SK-N-MC (cell line): ENCODE measurements around the gene LRRC32.

Source experiments
- DNase-seq: peaks from one replicate; pipeline ENCODE4 v3.0.0-alpha.2; 2011; ENCODE audit warnings: low read depth, low spot score
- H3K27ac ChIP-seq: fragments of 200-600 bp; sonication (generic); 2 replicates; pipeline ENCODE4 v1.5.1; 2016; ENCODE audit warnings: mixed run types
- H3K36me3 ChIP-seq: fragments of 200-600 bp; sonication (generic); 2 replicates; pipeline ENCODE4 v1.6.1; 2017; ENCODE audit warnings: antibody characterized with exemption, low read length, mixed read lengths; ENCODE audit not compliant: insufficient read depth
- H3K4me3 ChIP-seq: fragments of 200-600 bp; sonication (generic); 2 replicates; pipeline ENCODE4 v1.5.1; 2016
- H3K9ac ChIP-seq: fragments of 200-600 bp; sonication (generic); 2 replicates; pipeline ENCODE4 v1.8.0; 2017; ENCODE audit warnings: mixed run types, mixed read lengths; ENCODE audit not compliant: insufficient read length
- H3K9me3 ChIP-seq: fragments of 200-600 bp; sonication (generic); 2 replicates; pipeline ENCODE4 v1.6.1; 2017; ENCODE audit warnings: low read depth, mild to moderate bottlenecking, antibody characterized with exemption, low read length, moderate library complexity, mixed read lengths
- EZH2 ChIP-seq: fragments of 200-600 bp; sonication (generic); IDR thresholded peaks from one replicate; pipeline ENCODE4 v1.6.1; 2017; ENCODE audit warnings: antibody characterized with exemption
- FOXP2 ChIP-seq: optimal IDR thresholded peaks from 2 replicates; pipeline ENCODE3; 2011; ENCODE audit warnings: mild to moderate bottlenecking, moderate library complexity; ENCODE audit not compliant: insufficient read depth; ENCODE audit errors: extremely low read length, control extremely low read depth
- POLR2AphosphoS5 ChIP-seq: IDR thresholded peaks from 2 replicates; pipeline ENCODE4 v1.6.1; 2012; ENCODE audit warnings: mild to moderate bottlenecking, low read depth, low read length, borderline replicate concordance

Gene LRRC32

DNA sequence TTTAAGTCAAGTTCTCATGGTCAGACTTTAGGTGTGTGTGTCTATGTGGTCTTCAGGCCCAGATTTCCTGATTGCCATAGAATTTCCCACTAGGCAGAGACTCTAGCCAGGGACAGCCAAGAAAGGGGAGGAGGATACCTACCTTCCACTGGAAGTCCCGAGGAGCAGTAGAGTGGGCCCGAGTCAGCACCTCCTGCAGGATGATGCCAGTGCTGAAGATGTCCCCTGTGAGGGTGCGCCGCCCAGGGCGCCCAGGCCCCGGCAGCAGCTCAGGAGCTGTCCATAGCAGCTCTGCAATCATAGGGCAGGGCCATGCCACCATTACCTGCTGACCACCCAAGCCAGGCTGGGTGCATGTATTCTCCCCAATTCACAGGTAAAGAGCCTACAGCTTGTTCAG, 41.6 kb upstream of the LRRC32 start:
- TF ChIP-seq FOXP2 (no peak), EZH2 (no peak), POLR2AphosphoS5 (no peak)
- H3K9ac ChIP-seq, result no peak overlapping the region

GRCh38 chr11:76709756-76710155, 39.2 kb upstream of the LRRC32 start:
- Histone ChIP-seq H3K9me3 (no peaks in the 10 kb centered on the region), H3K9ac (no peak overlapping the region), H3K4me3 (no peak overlapping the region), H3K27ac (no peak overlapping the region), H3K36me3 (no peaks in the 10 kb centered on the region)
- no peak for DNase-seq
- TF ChIP-seq POLR2AphosphoS5 (no peak), FOXP2 (no peak), EZH2 (no peak)

More for the DNA sequence above, 41.6 kb upstream of the LRRC32 start:
- no peak for DNase-seq
- Histone ChIP-seq H3K36me3 (no peaks in the 10 kb centered on the region), H3K27ac (no peak overlapping the region), H3K9me3 (no peaks in the 10 kb centered on the region), H3K4me3 (no peak overlapping the region)

DNA sequence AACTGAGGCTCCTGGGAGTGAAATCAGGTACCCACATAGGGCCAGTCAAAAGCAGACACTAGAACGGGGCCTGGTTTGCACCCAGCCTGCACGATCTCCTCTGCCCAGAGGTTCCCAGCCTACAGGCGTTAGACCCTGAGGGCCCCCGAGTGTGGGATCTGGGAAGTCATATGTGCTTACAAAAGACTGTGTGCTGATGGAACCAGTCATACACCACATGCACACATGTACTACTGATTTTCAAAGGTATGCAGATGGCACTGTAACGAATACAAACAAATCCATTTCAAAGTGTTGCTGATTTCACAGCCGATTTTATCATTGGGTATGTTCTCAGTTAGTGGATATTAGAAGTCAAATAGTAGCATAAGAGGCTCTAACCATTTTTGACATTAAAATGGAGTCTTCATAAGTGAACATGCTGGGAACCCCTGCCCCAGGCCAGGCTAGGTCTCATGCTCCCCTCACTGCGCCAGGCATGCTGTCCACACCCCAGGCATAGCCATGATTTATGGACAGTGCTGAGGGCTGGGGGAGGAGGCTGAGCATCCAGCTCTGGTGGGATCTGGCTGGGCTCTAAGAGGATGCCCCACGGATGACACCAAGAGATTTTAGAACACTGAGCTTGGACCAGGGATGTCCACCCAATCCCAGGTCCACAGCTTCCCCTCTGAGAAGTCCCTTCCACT, 38.6 kb upstream of the LRRC32 start:
- Histone ChIP-seq H3K9ac (no peak overlapping the region), H3K9me3 (no peaks in the 10 kb centered on the region), H3K27ac (no peak overlapping the region), H3K4me3 (no peak overlapping the region), H3K36me3 (no peaks in the 10 kb centered on the region)
- DNase-seq, result no peak
- TF ChIP-seq FOXP2 (no peak), POLR2AphosphoS5 (no peak), EZH2 (no peak)

GRCh38 chr11:76707293-76707825, 36.8 kb upstream of the LRRC32 start:
- Histone ChIP-seq H3K36me3 (no peaks in the 10 kb centered on the region), H3K27ac (no peak overlapping the region), H3K9ac (no peak overlapping the region), H3K9me3 (no peaks in the 10 kb centered on the region), H3K4me3 (no peak overlapping the region)
- DNase-seq, result no peak
- TF ChIP-seq POLR2AphosphoS5 (no peak), FOXP2 (no peak), EZH2 (no peak)

DNA sequence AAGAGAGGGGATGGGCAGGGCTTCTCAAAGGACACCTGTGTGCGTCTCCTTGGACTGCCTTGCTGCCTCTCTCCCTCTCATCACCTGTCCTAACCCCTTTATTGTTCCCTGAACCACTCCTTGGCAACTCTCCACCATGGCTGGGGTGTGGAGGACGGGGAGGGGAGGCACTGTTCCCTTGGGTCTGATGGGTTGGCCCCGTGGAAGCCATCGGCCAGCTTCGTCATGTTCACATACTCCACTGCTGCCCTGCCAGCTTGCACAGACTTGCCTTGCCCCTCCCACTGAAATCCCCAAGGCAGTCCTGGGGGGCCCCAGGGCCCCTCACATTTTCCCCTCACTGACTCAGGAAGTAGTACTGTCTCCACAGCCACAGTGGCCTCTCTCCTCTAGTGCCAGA, 36.1 kb upstream of the LRRC32 start:
- Histone ChIP-seq H3K9ac (no peak overlapping the region), H3K27ac (no peak overlapping the region), H3K4me3 (no peak overlapping the region), H3K36me3 (no peaks in the 10 kb centered on the region), H3K9me3 (no peaks in the 10 kb centered on the region)
- no peak for DNase-seq
- TF ChIP-seq FOXP2 (no peak), EZH2 (no peak), POLR2AphosphoS5 (no peak)

GRCh38 chr11:76705826-76706225, 35.3 kb upstream of the LRRC32 start:
- H3K36me3 ChIP-seq, result no peaks in the 10 kb centered on the region
- no peak for DNase-seq

GRCh38 chr11:76704171-76704948, 33.8 kb upstream of the LRRC32 start:
- no peak for DNase-seq
- H3K4me3 ChIP-seq, result no peak overlapping the region
- no peak overlapping the region for H3K27ac ChIP-seq
- H3K9ac ChIP-seq, result no peak overlapping the region
- H3K9me3 ChIP-seq, result no peaks in the 10 kb centered on the region
- TF ChIP-seq FOXP2, result no peak
- no peak for TF ChIP-seq EZH2
- no peak for TF ChIP-seq POLR2AphosphoS5
- H3K36me3 ChIP-seq, result no peaks in the 10 kb centered on the region

More at GRCh38 chr11:76705826-76706225, 35.3 kb upstream of the LRRC32 start:
- Histone ChIP-seq H3K27ac (no peak overlapping the region), H3K9me3 (no peaks in the 10 kb centered on the region), H3K9ac (no peak overlapping the region), H3K4me3 (no peak overlapping the region)
- TF ChIP-seq POLR2AphosphoS5, result no peak
- no peak for TF ChIP-seq FOXP2
- no peak for TF ChIP-seq EZH2

DNA sequence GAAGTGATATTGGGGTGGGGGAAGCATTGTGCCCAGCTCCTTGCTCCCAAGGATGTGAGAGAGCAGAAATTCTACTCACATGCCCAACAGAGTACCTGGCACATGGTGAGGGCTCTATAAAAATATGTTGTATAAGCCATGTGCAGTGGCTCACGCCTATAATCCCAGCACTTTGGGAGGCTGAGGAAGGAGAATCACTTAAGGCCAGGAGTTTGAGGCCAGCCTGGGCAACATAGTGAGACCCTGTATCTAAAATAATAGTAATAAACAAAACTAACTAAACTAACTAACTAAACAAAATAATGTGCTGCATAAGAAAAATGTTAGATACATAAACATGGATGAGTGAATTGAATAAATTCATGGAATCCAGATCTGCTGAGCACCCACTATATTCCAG, 33.2 kb upstream of the LRRC32 start:
- Histone ChIP-seq H3K9me3 (no peaks in the 10 kb centered on the region), H3K27ac (no peak overlapping the region), H3K4me3 (no peak overlapping the region), H3K9ac (no peak overlapping the region), H3K36me3 (no peaks in the 10 kb centered on the region)
- DNase-seq, result no peak
- TF ChIP-seq EZH2, result no peak
- no peak for TF ChIP-seq POLR2AphosphoS5
- no peak for TF ChIP-seq FOXP2
